Measurements from ENCODE around the gene GAK.

Gene GAK

DNA sequence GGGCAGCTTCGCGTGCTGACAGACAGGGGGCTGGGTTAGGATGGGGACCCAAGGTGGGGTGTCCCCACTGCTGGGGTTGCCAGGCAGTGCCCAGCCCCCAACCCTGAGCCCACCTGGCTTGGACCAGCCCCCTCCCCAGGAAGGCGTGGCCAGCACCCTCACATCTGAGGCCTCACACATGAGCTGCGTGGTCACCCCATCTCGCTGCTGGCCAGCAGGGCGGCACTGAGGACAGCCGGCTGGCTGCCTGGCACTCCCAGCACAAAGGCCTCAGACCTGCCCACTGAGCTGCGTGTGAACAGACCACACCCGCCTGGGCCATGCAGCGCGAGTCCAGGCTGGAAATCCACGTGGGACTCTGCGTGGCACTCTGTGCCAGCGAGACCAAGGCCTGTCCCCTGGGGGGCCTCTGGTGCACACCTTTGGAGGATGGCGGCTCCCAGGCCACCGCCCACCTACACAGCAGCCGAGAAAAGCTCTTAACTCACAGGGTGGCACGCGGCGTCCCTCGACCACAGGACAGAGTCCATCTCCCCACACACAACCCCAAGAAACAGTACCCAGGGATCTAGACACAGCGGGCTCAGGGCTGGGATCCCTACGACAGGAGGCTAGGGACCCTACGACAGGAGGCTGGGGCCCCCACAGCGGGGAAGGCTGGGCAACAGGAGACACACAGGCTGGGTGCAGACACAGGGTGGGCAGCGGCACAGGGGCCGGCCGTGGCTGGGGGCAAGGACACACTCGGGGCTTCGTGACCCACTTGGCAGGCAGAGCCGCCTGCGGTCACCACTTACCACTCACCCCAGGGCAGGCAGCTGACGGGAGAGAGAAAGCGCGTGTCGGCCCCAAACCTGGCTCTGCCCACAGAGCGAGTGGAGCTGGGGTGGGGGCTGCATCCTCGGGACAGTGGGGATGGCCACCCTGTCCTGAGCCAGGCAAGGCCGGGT is 31.4 kb upstream of the GAK start:
- Histone ChIP-seq H3K4me3 (ENCODE audit: severe bottlenecking) (no peak overlapping the region), H3K36me3 (ENCODE audit: low read depth) (peaks cover 7% of the 10 kb centered on the region; the same call in 1 of the 2 replicates), H3K4me1 (ENCODE audit: insufficient read depth, poor library complexity, severe bottlenecking) (no peaks in the 10 kb centered on the region), H3K9me3 (ENCODE audit: severe bottlenecking) (no peaks in the 10 kb centered on the region), H3K27me3 (ENCODE audit: insufficient read depth, poor library complexity, severe bottlenecking) (no peaks in the 10 kb centered on the region), H3K27ac (ENCODE audit: poor library complexity, severe bottlenecking) (no peak overlapping the region)
- TF ChIP-seq, protein P1, sequence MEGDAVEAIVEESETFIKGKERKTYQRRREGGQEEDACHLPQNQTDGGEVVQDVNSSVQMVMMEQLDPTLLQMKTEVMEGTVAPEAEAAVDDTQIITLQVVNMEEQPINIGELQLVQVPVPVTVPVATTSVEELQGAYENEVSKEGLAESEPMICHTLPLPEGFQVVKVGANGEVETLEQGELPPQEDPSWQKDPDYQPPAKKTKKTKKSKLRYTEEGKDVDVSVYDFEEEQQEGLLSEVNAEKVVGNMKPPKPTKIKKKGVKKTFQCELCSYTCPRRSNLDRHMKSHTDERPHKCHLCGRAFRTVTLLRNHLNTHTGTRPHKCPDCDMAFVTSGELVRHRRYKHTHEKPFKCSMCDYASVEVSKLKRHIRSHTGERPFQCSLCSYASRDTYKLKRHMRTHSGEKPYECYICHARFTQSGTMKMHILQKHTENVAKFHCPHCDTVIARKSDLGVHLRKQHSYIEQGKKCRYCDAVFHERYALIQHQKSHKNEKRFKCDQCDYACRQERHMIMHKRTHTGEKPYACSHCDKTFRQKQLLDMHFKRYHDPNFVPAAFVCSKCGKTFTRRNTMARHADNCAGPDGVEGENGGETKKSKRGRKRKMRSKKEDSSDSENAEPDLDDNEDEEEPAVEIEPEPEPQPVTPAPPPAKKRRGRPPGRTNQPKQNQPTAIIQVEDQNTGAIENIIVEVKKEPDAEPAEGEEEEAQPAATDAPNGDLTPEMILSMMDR (IDR thresholded peaks at IDR 0.05; ENCODE audit: poor library complexity, severe bottlenecking) = no peak
- DNase-seq (ENCODE audit: low spot score) = peak; percentile 56
- ATAC-seq (ENCODE audit: low read depth) = no peak

DNA sequence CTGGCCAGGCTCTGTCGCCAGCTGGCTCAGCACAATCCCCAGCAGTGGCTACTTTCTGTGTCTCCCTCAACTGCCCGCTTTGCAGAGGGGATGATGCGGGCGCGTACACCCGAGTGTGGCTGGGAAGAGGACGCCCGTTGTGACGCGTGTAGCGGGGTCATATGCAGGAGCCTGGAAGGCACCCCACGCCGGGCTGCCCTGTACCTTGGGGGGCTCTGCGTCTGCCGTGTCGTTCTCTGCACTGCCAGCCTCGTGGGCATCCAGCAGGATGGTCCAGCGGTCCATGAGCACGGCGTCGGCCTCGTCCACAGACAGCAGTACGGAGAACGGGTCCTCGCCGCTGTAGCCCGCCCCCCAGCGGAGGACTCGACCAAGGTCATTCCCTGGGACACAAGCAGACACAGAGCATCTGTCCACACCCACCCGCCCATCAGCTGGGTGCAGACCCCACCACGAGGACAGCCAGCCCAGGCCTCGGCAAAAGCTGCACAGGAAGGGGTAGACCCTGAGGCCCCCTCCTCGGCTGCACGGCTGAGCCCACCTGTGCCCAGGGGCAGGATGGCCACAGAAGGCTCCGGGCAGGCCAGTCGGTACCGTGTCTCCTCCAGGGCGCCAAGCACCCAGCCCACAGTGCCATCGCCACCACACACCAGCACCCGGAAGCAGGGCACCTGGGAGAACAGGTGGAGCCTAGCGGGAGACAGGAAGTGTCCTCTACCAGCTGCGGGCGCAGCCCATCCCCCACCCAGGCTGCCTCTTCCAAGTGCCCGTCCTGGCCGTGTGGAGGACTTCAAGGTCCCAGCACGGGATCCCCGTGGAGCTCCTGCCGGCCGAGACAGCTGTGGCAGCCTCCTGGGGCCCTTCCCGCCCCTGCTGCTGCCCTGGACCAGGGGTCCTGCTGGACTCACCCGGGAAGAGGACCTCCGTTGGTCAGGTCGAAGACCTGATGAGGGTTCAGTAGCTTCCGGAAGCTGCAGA is 30.4 kb upstream of the GAK start:
- H3K27ac ChIP-seq (ENCODE audit: poor library complexity, severe bottlenecking) = no peak overlapping the region

DNA sequence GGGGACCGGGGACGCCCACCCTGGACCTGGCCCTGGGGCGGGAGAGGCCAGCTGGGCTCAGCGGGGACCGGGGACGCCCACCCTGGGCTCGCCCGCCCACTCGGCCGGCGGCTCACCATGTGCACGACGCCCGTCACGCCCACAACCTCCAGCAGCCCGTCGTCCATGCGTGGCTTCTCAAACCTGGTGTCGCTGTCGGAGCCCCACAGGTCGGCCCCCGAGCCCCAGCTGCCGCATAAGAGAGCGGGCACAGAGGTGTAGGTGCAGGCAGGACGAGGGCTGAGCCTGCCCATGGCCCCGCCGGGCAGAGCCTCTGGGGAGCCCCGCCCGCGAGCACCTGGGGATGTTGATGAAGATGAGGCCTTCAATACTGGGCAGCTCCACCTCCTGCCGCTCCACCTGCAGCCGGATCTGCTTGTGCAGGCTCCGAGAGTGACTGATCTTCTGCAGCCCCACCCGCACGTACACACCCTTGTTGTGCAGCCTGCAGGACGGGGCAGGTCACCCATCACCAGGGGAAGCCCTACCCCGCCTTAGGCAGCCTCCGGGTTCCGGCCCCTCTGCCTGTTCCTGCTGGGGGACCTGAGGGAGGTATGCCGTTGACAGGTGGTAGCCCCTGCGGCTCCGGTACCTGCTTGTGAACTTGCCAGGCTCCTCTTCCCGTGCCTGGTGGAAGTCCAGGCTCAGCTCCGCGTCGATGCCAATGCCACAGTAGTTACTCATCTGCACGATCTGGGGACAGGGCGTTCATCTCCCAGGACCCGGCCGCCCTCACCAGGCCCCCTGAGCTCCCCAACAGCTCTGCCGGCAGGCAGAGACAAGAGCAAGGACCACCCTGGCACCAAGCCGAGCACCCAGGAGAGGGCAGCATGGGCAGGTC is 29.5 kb upstream of the GAK start:
- H3K36me3 ChIP-seq (ENCODE audit: low read depth) = peaks cover 7% of the 10 kb centered on the region; the same call in 1 of the 2 replicates
- H3K27ac ChIP-seq (ENCODE audit: poor library complexity, severe bottlenecking) = no peak overlapping the region
- no peak overlapping the region for H3K4me3 ChIP-seq (ENCODE audit: severe bottlenecking)
- no peaks in the 10 kb centered on the region for H3K9me3 ChIP-seq (ENCODE audit: severe bottlenecking)
- ATAC-seq (ENCODE audit: low read depth) (peak; percentile 44), DNase-seq (ENCODE audit: low spot score) (peak; percentile 72)
- H3K4me1 ChIP-seq (ENCODE audit: insufficient read depth, poor library complexity, severe bottlenecking) = no peaks in the 10 kb centered on the region
- no peaks in the 10 kb centered on the region for H3K27me3 ChIP-seq (ENCODE audit: insufficient read depth, poor library complexity, severe bottlenecking)
- TF ChIP-seq, protein P1 (IDR thresholded peaks at IDR 0.05; ENCODE audit: poor library complexity, severe bottlenecking) = no peak

More for the DNA sequence above, 30.4 kb upstream of the GAK start:
- ATAC-seq (ENCODE audit: low read depth) (0 out of 3 replicates have a peak, but pooled peaks have one; percentile 1), DNase-seq (ENCODE audit: low spot score) (no peak)
- Histone ChIP-seq H3K4me3 (ENCODE audit: severe bottlenecking) (no peak overlapping the region), H3K27me3 (ENCODE audit: insufficient read depth, poor library complexity, severe bottlenecking) (no peaks in the 10 kb centered on the region), H3K4me1 (ENCODE audit: insufficient read depth, poor library complexity, severe bottlenecking) (no peaks in the 10 kb centered on the region), H3K36me3 (ENCODE audit: low read depth) (peaks cover 7% of the 10 kb centered on the region; the same call in 1 of the 2 replicates), H3K9me3 (ENCODE audit: severe bottlenecking) (no peaks in the 10 kb centered on the region)
- TF ChIP-seq, protein P1 (IDR thresholded peaks at IDR 0.05; ENCODE audit: poor library complexity, severe bottlenecking) = no peak

DNA sequence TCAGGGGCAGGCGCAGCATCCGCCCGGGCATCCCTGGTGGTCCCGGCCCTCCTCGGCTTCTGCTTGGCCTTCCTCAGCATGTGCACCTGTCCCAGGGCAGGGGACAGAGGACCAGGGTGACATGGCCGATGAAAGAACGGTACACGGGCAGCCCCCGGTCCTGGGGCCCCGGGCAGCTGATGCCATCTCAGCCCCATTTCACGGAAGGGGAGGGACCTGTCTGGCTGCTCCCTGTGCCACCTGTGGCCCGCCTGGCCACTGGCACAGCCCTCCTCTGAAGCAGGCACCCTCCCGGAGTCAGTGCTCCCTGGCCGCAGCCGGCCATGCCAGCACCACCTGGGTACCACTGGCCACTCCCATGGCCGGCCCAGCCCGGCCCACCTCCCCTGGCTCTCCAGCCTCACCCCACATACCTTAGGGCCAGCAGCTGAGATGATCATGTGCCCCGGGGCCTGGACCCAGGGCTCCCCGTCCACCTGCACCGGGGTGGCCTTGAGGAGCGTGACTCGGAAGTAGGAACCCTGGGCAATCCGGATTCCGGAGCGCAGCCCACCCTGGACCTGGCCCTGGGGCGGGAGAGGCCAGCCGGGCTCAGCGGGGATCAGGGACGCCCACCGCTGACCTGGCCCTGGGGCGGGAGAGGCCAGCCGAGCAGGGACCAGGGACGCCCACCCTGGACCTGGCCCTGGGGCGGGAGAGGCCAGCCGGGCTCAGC is 28.7 kb upstream of the GAK start:
- Histone ChIP-seq H3K4me3 (ENCODE audit: severe bottlenecking) (no peak overlapping the region), H3K27ac (ENCODE audit: poor library complexity, severe bottlenecking) (no peak overlapping the region), H3K27me3 (ENCODE audit: insufficient read depth, poor library complexity, severe bottlenecking) (no peaks in the 10 kb centered on the region), H3K36me3 (ENCODE audit: low read depth) (peaks cover 7% of the 10 kb centered on the region; the same call in 1 of the 2 replicates), H3K9me3 (ENCODE audit: severe bottlenecking) (no peaks in the 10 kb centered on the region), H3K4me1 (ENCODE audit: insufficient read depth, poor library complexity, severe bottlenecking) (no peaks in the 10 kb centered on the region)
- TF ChIP-seq, protein P1 (IDR thresholded peaks at IDR 0.05; ENCODE audit: poor library complexity, severe bottlenecking) = no peak
- ATAC-seq (ENCODE audit: low read depth) (no peak), DNase-seq (ENCODE audit: low spot score) (no peak)

Measured in RWPE2 (cell line).